WTC11 (cell line): ENCODE data around the gene CKB. TPM values are rescaled to one million over a fixed set of nuclear protein-coding genes. Genes with fewer than 3 reads are reported as not detected.

Experiments used
- ATAC-seq: fragments of 200-7000 bp; cut with Tn5 transposase; 2 replicates; pipeline ENCODE4 v1.10.0; 2021; ENCODE audit warnings: mild to moderate bottlenecking, moderate library complexity
- CTCF ChIA-PET: fragments of 300-600 bp; sonication (Branson Sonifier 250); formaldehyde crosslinking; loops from one replicate; lab custom pipeline; 2021; ENCODE audit warnings: antibody characterized with exemption; lab: Charles Lee
- POLR2A ChIA-PET: fragments of 350-600 bp; sonication (Branson Sonifier 250); formaldehyde crosslinking; loops from one replicate; lab custom pipeline; 2021; ENCODE audit warnings: antibody characterized with exemption; lab: Charles Lee
- DNase-seq: peaks from one replicate; pipeline ENCODE4 v3.0.0; 2021; ENCODE audit warnings: low spot score
- H3K27ac Mint-ChIP-seq: 2 replicates; pipeline ENCODE4 v1.8.0; 2021; ENCODE audit warnings: mixed read lengths
- H3K27me3 Mint-ChIP-seq: 2 replicates; pipeline ENCODE4 v1.8.0; 2021; ENCODE audit warnings: low read depth, mild to moderate bottlenecking, moderate library complexity, mixed read lengths
- H3K36me3 Mint-ChIP-seq: 2 replicates; pipeline ENCODE4 v1.8.0; 2021; ENCODE audit warnings: mixed read lengths
- H3K4me1 Mint-ChIP-seq: 2 replicates; pipeline ENCODE4 v1.8.0; 2022; ENCODE audit warnings: mixed read lengths
- H3K4me3 Mint-ChIP-seq: 2 replicates; pipeline ENCODE4 v1.8.0; 2021; ENCODE audit warnings: mild to moderate bottlenecking, moderate library complexity, mixed read lengths
- H3K9me3 Mint-ChIP-seq: 2 replicates; pipeline ENCODE4 v1.8.0; 2021; ENCODE audit warnings: mixed read lengths
- ATF3 ChIP-seq: sonication (generic); formaldehyde crosslinking; conservative IDR thresholded peaks from 2 replicates; pipeline ENCODE4 v1.8.1; 2022; ENCODE audit warnings: mild to moderate bottlenecking, missing genetic modification reagents
- CDX4 ChIP-seq: fragments of 250-450 bp; sonication (Bioruptor Pico); IDR thresholded peaks from 2 replicates; pipeline ENCODE4 v1.9.0; 2021; ENCODE audit warnings: moderate library complexity, mild to moderate bottlenecking, inconsistent platforms, borderline replicate concordance
- E2F1 ChIP-seq: sonication (generic); formaldehyde crosslinking; IDR thresholded peaks from 2 replicates; pipeline ENCODE4 v1.8.0; 2022; ENCODE audit warnings: mild to moderate bottlenecking, missing genetic modification reagents
- ERG ChIP-seq: fragments of 250-450 bp; sonication (Bioruptor Pico); IDR thresholded peaks from 2 replicates; pipeline ENCODE4 v1.8.0; 2021; ENCODE audit warnings: mild to moderate bottlenecking
- FOXK1 ChIP-seq: sonication (generic); formaldehyde crosslinking; IDR thresholded peaks from 2 replicates; pipeline ENCODE4 v1.8.0; 2022; ENCODE audit warnings: mild to moderate bottlenecking, moderate library complexity, missing genetic modification reagents
- GABPB1 ChIP-seq: sonication (generic); formaldehyde crosslinking; IDR thresholded peaks from 2 replicates; pipeline ENCODE4 v1.8.1; 2023; ENCODE audit warnings: mild to moderate bottlenecking, missing genetic modification reagents
- GRHL2 ChIP-seq: fragments of 250-450 bp; sonication (Bioruptor Pico); IDR thresholded peaks from 2 replicates; pipeline ENCODE4 v1.8.0; 2022; ENCODE audit warnings: mild to moderate bottlenecking, moderate library complexity; ENCODE audit not compliant: insufficient replicate concordance, severe bottlenecking
- HMGA2 ChIP-seq: fragments of 250-450 bp; sonication (Bioruptor Pico); IDR thresholded peaks from 2 replicates; pipeline ENCODE4 v1.4.0; 2021; ENCODE audit warnings: mild to moderate bottlenecking, moderate library complexity
- IRF1 ChIP-seq: sonication (generic); formaldehyde crosslinking; IDR thresholded peaks from 2 replicates; pipeline ENCODE4 v1.8.0; 2023; ENCODE audit warnings: missing genetic modification reagents
- IRF2 ChIP-seq: sonication (generic); formaldehyde crosslinking; IDR thresholded peaks from 2 replicates; pipeline ENCODE4 v1.8.0; 2022; ENCODE audit warnings: low read depth, missing genetic modification reagents, borderline replicate concordance
- JUN ChIP-seq: sonication (generic); formaldehyde crosslinking; IDR thresholded peaks from 2 replicates; pipeline ENCODE4 v1.8.0; 2023; ENCODE audit warnings: mild to moderate bottlenecking, missing genetic modification reagents
- MAX ChIP-seq: sonication (generic); formaldehyde crosslinking; IDR thresholded peaks from 2 replicates; pipeline ENCODE4 v1.8.0; 2022; ENCODE audit warnings: mild to moderate bottlenecking, missing genetic modification reagents
- NFATC4 ChIP-seq: fragments of 250-450 bp; sonication (Bioruptor Pico); IDR thresholded peaks from 2 replicates; pipeline ENCODE4 v1.9.0; 2021; ENCODE audit warnings: mild to moderate bottlenecking
- NFYB ChIP-seq: sonication (generic); formaldehyde crosslinking; conservative IDR thresholded peaks from 2 replicates; pipeline ENCODE4 v1.8.0; 2022; ENCODE audit warnings: low read depth, missing genetic modification reagents
- PRDM15 ChIP-seq: sonication (generic); formaldehyde crosslinking; IDR thresholded peaks from 2 replicates; pipeline ENCODE4 v1.8.0; 2022; ENCODE audit warnings: missing genetic modification reagents
- TEAD4 ChIP-seq: sonication (generic); formaldehyde crosslinking; IDR thresholded peaks from 2 replicates; pipeline ENCODE4 v1.8.0; 2022; ENCODE audit warnings: mild to moderate bottlenecking, missing genetic modification reagents
- USF2 ChIP-seq: sonication (generic); formaldehyde crosslinking; IDR thresholded peaks from 2 replicates; pipeline ENCODE4 v1.8.1; 2023; ENCODE audit warnings: mild to moderate bottlenecking, missing genetic modification reagents, moderate library complexity
- ZNF121 ChIP-seq: sonication (generic); formaldehyde crosslinking; IDR thresholded peaks from 2 replicates; pipeline ENCODE4 v1.8.0; 2023; ENCODE audit warnings: missing genetic modification reagents
- ZNF423 ChIP-seq: fragments of 250-450 bp; sonication (Bioruptor Pico); IDR thresholded peaks from 2 replicates; pipeline ENCODE4 v2.1.2; 2022; ENCODE audit warnings: mild to moderate bottlenecking, moderate library complexity
- total RNA-seq: library from RNA; stranded (reverse); gene quantifications from 3 replicates; pipeline ENCODE4 v1.2.3, GENCODE V29; 2021

CKB gene
- total RNA-seq, 1 experiment from 2014 or later: 555 TPM

- Mint-ChIP-seq H3K4me3 (no peak overlapping the region), H3K27me3 (no peaks in the 10 kb centered on the region), H3K36me3 (peaks cover 3% of the 10 kb centered on the region; the same call in 1 of the 2 replicates), H3K9me3 (no peaks in the 10 kb centered on the region), H3K27ac (peak overlapping the region; percentile 34), H3K4me1 (peaks cover 16% of the 10 kb centered on the region)
- TF ChIP-seq JUN: no peak
- TF ChIP-seq USF2 (CRISPR knock-in tag): no peak
- no peak for TF ChIP-seq NFATC4 (CRISPR knock-in tag)
- TF ChIP-seq NFYB: no peak
- no peak for TF ChIP-seq CDX4 (CRISPR knock-in tag)
- TF ChIP-seq IRF1 (CRISPR knock-in tag): no peak
- TF ChIP-seq E2F1 (CRISPR knock-in tag): no peak
- no peak for TF ChIP-seq IRF2 (CRISPR knock-in tag)
- TF ChIP-seq MAX (CRISPR knock-in tag): no peak
- no peak for TF ChIP-seq HMGA2 (CRISPR knock-in tag)
- TF ChIP-seq FOXK1 (CRISPR knock-in tag): no peak
- TF ChIP-seq GABPB1 (CRISPR knock-in tag): no peak
- TF ChIP-seq ZNF423 (CRISPR knock-in tag): no peak
- no peak for TF ChIP-seq PRDM15 (CRISPR knock-in tag)
- TF ChIP-seq GRHL2 (CRISPR knock-in tag): no peak
- no peak for TF ChIP-seq TEAD4 (CRISPR knock-in tag)
- no peak for TF ChIP-seq ATF3 (CRISPR knock-in tag)
- TF ChIP-seq ZNF121 (CRISPR knock-in tag): no peak
- no peak for TF ChIP-seq ERG (CRISPR knock-in tag)
- ATAC-seq: peak; percentile 27; the same call in 1 of the 2 replicates
- CTCF ChIA-PET: interaction anchor here (1.4 kb wide), 1 partner anchor 202 kb away, joined by 3 read pairs; no protein-coding TSS in a partner anchor
- POLR2A ChIA-PET: no interaction called here
- DNase-seq: no peak
Observed at GRCh38 chr14:103568952-103569351, 46.3 kb upstream of the CKB start.
